ENCODE measurements around the gene SNX24. TPM values are rescaled to one million over a fixed set of nuclear protein-coding genes. Genes with fewer than 3 reads are reported as not detected.

The SNX24 gene
- total and polyA plus RNA-seq, 2 of the 4 experiments (the other 2 are of a cell fraction) = 13.8 to 15.0 TPM

DNA sequence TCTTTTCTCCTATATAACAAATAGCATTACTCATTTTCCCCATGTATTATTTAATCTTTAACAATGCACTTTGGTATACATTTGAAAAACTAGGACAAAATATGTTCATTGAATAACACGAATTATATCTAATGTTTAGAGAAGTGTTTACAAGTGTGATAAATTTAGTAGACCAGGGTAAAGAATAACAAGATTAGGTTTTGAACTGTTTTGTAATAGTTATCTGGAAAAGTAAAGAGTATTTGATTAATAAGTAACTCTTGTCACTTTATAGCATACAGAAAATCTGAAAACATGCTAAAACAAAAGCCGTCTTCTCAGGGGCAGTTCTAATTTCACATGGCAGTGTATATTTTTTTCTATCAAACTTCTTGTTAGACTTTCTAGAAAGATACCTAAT is 132.7 kb downstream of the SNX24 start:
- H3K4me1 ChIP-seq (ENCODE audit: control insufficient read depth, insufficient read depth, low read length) = peaks cover 2% of the 10 kb centered on the region; the same call in 1 of the 2 replicates
- H2BK20ac ChIP-seq (ENCODE audit: low read depth, low read length) = no peak overlapping the region
- H3K56ac ChIP-seq (ENCODE audit: extremely low read depth, insufficient read depth, low read length) = no peak overlapping the region
- no peak overlapping the region for H4K5ac ChIP-seq (ENCODE audit: low read depth, low read length)
- no peak overlapping the region for H3K18ac ChIP-seq (ENCODE audit: low read depth, low read length)
- H3K27me3 ChIP-seq (ENCODE audit: control insufficient read depth, insufficient read depth, low read length) = no peaks in the 10 kb centered on the region
- BruUV-seq (replicated peaks) = no TSS peak
- TF ChIP-seq, protein P1, sequence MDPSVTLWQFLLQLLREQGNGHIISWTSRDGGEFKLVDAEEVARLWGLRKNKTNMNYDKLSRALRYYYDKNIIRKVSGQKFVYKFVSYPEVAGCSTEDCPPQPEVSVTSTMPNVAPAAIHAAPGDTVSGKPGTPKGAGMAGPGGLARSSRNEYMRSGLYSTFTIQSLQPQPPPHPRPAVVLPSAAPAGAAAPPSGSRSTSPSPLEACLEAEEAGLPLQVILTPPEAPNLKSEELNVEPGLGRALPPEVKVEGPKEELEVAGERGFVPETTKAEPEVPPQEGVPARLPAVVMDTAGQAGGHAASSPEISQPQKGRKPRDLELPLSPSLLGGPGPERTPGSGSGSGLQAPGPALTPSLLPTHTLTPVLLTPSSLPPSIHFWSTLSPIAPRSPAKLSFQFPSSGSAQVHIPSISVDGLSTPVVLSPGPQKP (IDR thresholded peaks at IDR 0.05; ENCODE audit: borderline replicate concordance, low read depth, low read length) = no peak
- no peak for TF ChIP-seq RAD21 (IDR thresholded peaks at IDR 0.05; ENCODE audit: low read length)
- no peak overlapping the region for H4K8ac ChIP-seq (ENCODE audit: low read depth in 2 of 2, low read length in 2 of 2)
- H3K36me3 ChIP-seq (ENCODE audit: control insufficient read depth, insufficient read depth, low read length) = no peaks in the 10 kb centered on the region
- ChIA-PET CTCF (interaction anchor here (0.6 to 1.3 kb wide), 2 partner anchors 10 to 295 kb away, joined by 3 to 5 read pairs; no protein-coding TSS in a partner anchor), POLR2A (ENCODE audit: unreplicated experiment) (no interaction called here)
- dilution Hi-C loops (cut with HindIII; ENCODE audit: low sequenced_read_pairs, unreplicated experiment) (no loop called here), in situ Hi-C loops (cut with MboI; ENCODE audit: low sequenced_read_pairs) (no loop called here), intact Hi-C loops (cut with micrococcal nuclease) (no loop called here)
- H3K9me1 ChIP-seq (ENCODE audit: insufficient read depth, low read length) = no peaks in the 10 kb centered on the region
- no peak overlapping the region for H2BK15ac ChIP-seq (ENCODE audit: low read depth, low read length)
- no peaks in the 10 kb centered on the region for H4K20me1 ChIP-seq (ENCODE audit: insufficient read depth, low read length)
- no peak overlapping the region for H2AK5ac ChIP-seq (ENCODE audit: low read depth, low read length)
- no peak overlapping the region for H3K9ac ChIP-seq (ENCODE audit: low read depth, low read length)
- H3K79me1 ChIP-seq (ENCODE audit: low read depth in 1 of 2, low read length in 2 of 2) = peaks cover 0 to 5% of the 10 kb centered on the region in 2 experiments; a peak in 2 of 4 replicates
- H3K4me3 ChIP-seq (ENCODE audit: insufficient read depth, low read depth, low read length) = no peak overlapping the region
- no peak overlapping the region for H2AK9ac ChIP-seq (replicated peaks; ENCODE audit: low read depth, low read length, poor library complexity)
- H2AFZ ChIP-seq (replicated peaks; ENCODE audit: low read length, poor library complexity) = no peak overlapping the region
- no peak overlapping the region for H4K91ac ChIP-seq (ENCODE audit: insufficient read depth, low read depth, low read length)
- DNase-seq = no peak
- no peak for ATAC-seq (ENCODE audit: low read depth)
- WGBS, 2 experiments (ENCODE audit: extremely low coverage in 2 of 2, insufficient read length in 1 of 2) = no CpG with 5 or more reads among the region's 2 CpGs
- H2BK120ac ChIP-seq (ENCODE audit: low read depth, low read length) = no peak overlapping the region
- no peaks in the 10 kb centered on the region for H3K9me3 ChIP-seq (ENCODE audit: control insufficient read depth, insufficient read depth, low read length)
- H2BK5ac ChIP-seq (ENCODE audit: low read depth, low read length, poor library complexity, severe bottlenecking) = no peak overlapping the region
- H3K4ac ChIP-seq (ENCODE audit: low read depth, low read length) = no peak overlapping the region
- no peak overlapping the region for H3K27ac ChIP-seq (ENCODE audit: insufficient read depth, low read length)
- H3K4me2 ChIP-seq (ENCODE audit: low read depth, low read length) = no peak overlapping the region
- no peak overlapping the region for H3K23ac ChIP-seq (ENCODE audit: low read depth, low read length)
- H3K14ac ChIP-seq (replicated peaks; ENCODE audit: low read depth, low read length) = no peak overlapping the region
